Fibroblast of skin of back (primary cell): ENCODE data around the gene S100A14.
"Not testable (repeated sequence)": the region's sequence is repeated elsewhere in the genome, so short reads cannot be mapped to it uniquely, and the experiment has no call there.

Source experiments
- DNase-seq: peaks from one replicate; pipeline ENCODE4 v3.0.0-alpha.2; 2013

Gene S100A14

GRCh38 chr1:153586347-153586746 is 29.8 kb downstream of the S100A14 start:
- no peak for DNase-seq

GRCh38 chr1:153585006-153585405 is 31.1 kb downstream of the S100A14 start:
- no peak for DNase-seq

- DNase-seq, result no peak
Observed at GRCh38 chr1:153583976-153584375, 32.1 kb downstream of the S100A14 start.

GRCh38 chr1:153583514-153583913 is 32.6 kb downstream of the S100A14 start:
- DNase-seq, result not testable (repeated sequence)

- not testable (repeated sequence) for DNase-seq
Observed at GRCh38 chr1:153582836-153583235, 33.3 kb downstream of the S100A14 start.

- DNase-seq, result peak; percentile 52
Observed at GRCh38 chr1:153578936-153579335, 37.2 kb downstream of the S100A14 start.

- peak; percentile 87 for DNase-seq
Observed at GRCh38 chr1:153578490-153578889, 37.6 kb downstream of the S100A14 start.

- DNase-seq, result peak; percentile 24
Observed at GRCh38 chr1:153577624-153578051, 38.5 kb downstream of the S100A14 start.

GRCh38 chr1:153577138-153577537 is 39.0 kb downstream of the S100A14 start:
- no peak for DNase-seq

- not testable (repeated sequence) for DNase-seq
Observed at GRCh38 chr1:153575497-153575896, 40.6 kb downstream of the S100A14 start.

- not testable (repeated sequence) for DNase-seq
Observed at GRCh38 chr1:153575081-153575491, 41.0 kb downstream of the S100A14 start.

- no peak for DNase-seq
Observed at GRCh38 chr1:153573351-153573750, 42.8 kb downstream of the S100A14 start.

- DNase-seq, result peak; percentile 82
Observed at GRCh38 chr1:153572569-153573015, 43.5 kb downstream of the S100A14 start.

GRCh38 chr1:153571706-153572105 is 44.4 kb downstream of the S100A14 start:
- DNase-seq, result no peak

GRCh38 chr1:153570874-153571273 is 45.3 kb downstream of the S100A14 start:
- DNase-seq, result no peak

GRCh38 chr1:153569465-153569864 is 46.7 kb downstream of the S100A14 start:
- DNase-seq, result no peak

GRCh38 chr1:153568367-153569099 is 47.6 kb downstream of the S100A14 start:
- DNase-seq, result peak; percentile 87

GRCh38 chr1:153567621-153568366 is 48.3 kb downstream of the S100A14 start:
- DNase-seq, result no peak

- peak; percentile 99 for DNase-seq
Observed at GRCh38 chr1:153566414-153567371, 49.4 kb downstream of the S100A14 start.

- peak; percentile 97 for DNase-seq
Observed at GRCh38 chr1:153565529-153566374, 50.4 kb downstream of the S100A14 start, which contains the start of gene S100A2. S100A2 (minus strand) TSS chr1:153565844; CDS start chr1:153563877, 1,967 bp downstream.
